ENCODE measurements around the gene NELFE.

The NELFE gene

DNA sequence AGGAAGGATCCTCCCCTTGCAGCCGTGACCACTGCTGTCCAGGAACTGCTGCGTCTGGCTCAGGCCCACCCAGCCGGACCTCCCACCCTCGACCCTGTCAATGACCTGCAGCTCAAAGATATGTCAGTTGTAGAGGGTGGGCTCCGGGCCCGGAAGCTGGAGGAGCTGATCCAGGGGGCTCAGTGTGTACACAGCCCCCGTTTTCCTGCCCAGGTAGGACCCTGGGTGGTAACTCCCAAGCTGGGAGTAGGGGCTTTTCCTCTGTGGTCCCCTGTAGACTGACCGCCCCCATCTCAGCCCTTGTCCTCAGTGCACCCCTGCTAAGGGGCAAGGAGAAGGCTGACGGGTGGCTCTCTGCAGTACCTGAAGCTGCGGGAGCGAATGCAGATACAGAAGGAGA lies 9.6 kb upstream of the NELFE start:
- no peaks in the 10 kb centered on the region for H3K9me3 Mint-ChIP-seq
- no peak overlapping the region for H3K4me3 Mint-ChIP-seq
- H3K36me3 Mint-ChIP-seq (ENCODE audit: low read depth) = peaks cover 33% of the 10 kb centered on the region
- ATAC-seq = no peak
- H3K27me3 Mint-ChIP-seq = peaks cover 4% of the 10 kb centered on the region
- H3K27ac Mint-ChIP-seq = no peak overlapping the region
- no peak for DNase-seq
- H3K4me1 Mint-ChIP-seq = peaks cover 33% of the 10 kb centered on the region

GRCh38 chr6:31967926-31968320 lies 9.2 kb upstream of the NELFE start:
- Mint-ChIP-seq H3K4me1 (peaks cover 29% of the 10 kb centered on the region), H3K4me3 (no peak overlapping the region), H3K27me3 (peaks cover 4% of the 10 kb centered on the region), H3K9me3 (no peaks in the 10 kb centered on the region), H3K27ac (no peak overlapping the region), H3K36me3 (ENCODE audit: low read depth) (peaks cover 36% of the 10 kb centered on the region)
- DNase-seq (no peak), ATAC-seq (no peak)

DNA sequence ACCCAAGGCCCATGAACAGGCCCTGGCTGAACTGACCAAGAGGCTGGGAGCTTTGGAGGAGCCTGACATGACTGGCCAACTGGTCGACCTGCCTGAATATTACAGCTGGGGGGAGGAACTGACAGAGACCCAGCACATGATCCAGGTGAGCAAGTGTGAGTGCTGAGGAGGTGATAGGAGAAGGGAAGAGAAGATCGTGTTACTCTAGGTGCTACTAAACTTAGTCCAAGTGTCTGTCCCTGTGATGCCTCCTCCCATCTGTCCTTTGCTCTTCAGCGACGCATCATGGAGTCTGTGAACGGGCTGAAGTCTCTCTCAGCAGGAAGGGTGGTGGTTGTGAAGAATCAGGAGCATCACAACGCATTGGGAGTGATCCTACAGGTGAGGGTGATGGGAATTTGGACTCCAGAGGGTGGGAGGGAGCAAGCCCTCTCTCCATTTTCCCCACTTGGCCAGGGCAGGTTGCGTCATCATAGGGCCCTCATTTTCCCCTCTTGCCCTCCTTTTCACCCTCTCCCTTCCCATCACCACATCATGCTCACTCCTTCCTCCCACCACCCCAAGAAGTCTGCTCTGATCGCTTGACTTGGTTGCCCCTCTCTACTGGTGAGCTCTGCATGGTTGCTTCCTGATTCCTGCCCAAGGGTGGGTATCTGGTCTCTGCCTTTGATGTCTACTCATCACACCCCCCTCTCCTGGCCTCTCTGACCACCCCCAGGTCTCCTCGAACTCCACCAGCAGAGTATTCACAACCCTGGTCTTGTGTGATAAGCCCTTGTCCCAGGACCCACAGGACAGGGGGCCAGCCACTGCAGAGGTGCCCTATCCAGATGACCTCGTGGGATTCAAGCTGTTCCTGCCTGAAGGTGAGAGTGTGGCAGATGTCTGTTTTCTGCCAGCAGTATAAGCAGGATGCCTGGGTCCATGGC lies 8.5 kb upstream of the NELFE start:
- peaks cover 24% of the 10 kb centered on the region for H3K4me1 Mint-ChIP-seq
- no peak overlapping the region for H3K27ac Mint-ChIP-seq
- ATAC-seq (no peak), DNase-seq (no peak)
- no peaks in the 10 kb centered on the region for H3K9me3 Mint-ChIP-seq
- no peak overlapping the region for H3K4me3 Mint-ChIP-seq
- peaks cover 4% of the 10 kb centered on the region for H3K27me3 Mint-ChIP-seq
- H3K36me3 Mint-ChIP-seq (ENCODE audit: low read depth) = peaks cover 40% of the 10 kb centered on the region

GRCh38 chr6:31966506-31966905 lies 7.7 kb upstream of the NELFE start:
- Mint-ChIP-seq H3K9me3 (no peaks in the 10 kb centered on the region), H3K27ac (no peak overlapping the region), H3K4me1 (peaks cover 21% of the 10 kb centered on the region), H3K27me3 (no peaks in the 10 kb centered on the region), H3K4me3 (no peak overlapping the region), H3K36me3 (ENCODE audit: low read depth) (peaks cover 44% of the 10 kb centered on the region)
- ATAC-seq (no peak), DNase-seq (no peak)

DNA sequence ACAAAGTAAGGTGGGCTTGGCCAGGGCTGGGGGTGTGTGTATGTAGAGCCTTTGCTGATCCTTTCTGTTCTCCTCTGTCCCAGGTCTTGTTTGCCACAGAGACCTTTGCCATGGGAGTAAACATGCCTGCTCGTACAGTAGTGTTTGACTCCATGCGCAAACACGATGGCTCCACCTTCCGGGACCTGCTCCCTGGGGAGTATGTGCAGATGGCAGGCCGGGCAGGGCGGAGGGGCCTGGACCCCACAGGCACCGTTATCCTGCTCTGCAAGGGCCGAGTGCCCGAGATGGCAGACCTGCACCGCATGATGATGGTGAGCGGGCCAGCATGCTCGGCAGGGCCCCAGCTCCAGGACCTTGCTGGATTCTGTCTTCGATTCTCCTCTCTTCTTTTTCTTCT lies 6.9 kb upstream of the NELFE start:
- no peaks in the 10 kb centered on the region for H3K9me3 Mint-ChIP-seq
- ATAC-seq (no peak), DNase-seq (no peak)
- no peak overlapping the region for H3K27ac Mint-ChIP-seq
- H3K4me3 Mint-ChIP-seq = no peak overlapping the region
- H3K36me3 Mint-ChIP-seq (ENCODE audit: low read depth) = peaks cover 50% of the 10 kb centered on the region
- no peaks in the 10 kb centered on the region for H3K27me3 Mint-ChIP-seq
- peaks cover 19% of the 10 kb centered on the region for H3K4me1 Mint-ChIP-seq

DNA sequence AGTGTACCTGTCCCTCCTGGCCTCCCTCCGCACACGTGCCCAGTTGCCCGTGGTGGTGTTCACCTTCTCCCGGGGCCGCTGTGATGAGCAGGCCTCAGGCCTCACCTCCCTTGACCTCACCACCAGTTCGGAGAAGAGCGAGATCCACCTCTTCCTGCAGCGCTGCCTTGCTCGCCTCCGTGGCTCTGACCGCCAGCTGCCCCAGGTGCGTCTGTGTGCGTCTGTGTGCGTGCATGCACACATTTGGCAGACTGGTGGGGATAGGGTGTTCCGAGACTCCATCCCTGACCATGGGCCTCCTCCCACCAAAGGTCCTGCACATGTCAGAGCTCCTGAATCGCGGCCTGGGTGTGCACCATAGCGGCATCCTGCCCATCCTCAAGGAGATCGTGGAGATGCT lies 5.2 kb upstream of the NELFE start:
- no peak overlapping the region for H3K27ac Mint-ChIP-seq
- H3K36me3 Mint-ChIP-seq (ENCODE audit: low read depth) = peaks cover 42% of the 10 kb centered on the region

DNA sequence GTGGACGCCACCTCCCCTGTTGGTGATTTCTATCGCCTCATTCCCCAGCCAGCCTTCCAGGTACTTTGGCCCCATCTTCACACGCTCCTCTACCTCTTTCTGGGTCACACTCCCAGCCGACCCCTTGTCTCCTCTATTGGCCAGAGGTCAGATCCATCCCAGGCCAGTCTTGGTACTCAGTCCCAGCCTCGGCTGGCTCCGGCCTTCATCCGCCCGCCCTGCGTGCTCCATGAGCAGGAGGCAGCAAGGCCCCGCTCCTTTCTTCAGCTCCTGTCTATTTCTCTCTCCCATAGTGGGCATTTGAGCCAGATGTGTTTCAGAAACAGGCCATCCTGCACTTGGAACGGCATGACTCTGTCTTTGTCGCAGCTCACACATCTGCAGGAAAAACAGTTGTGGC lies 2.8 kb upstream of the NELFE start:
- ATAC-seq (no peak), DNase-seq (no peak)
- Mint-ChIP-seq H3K27me3 (no peaks in the 10 kb centered on the region), H3K4me1 (peaks cover 34% of the 10 kb centered on the region), H3K4me3 (no peak overlapping the region), H3K27ac (no peak overlapping the region), H3K9me3 (no peaks in the 10 kb centered on the region), H3K36me3 (ENCODE audit: low read depth) (peaks cover 40% of the 10 kb centered on the region)

More for the DNA sequence above, 5.2 kb upstream of the NELFE start:
- Mint-ChIP-seq H3K9me3 (no peaks in the 10 kb centered on the region), H3K4me1 (peaks cover 21% of the 10 kb centered on the region), H3K4me3 (no peak overlapping the region), H3K27me3 (no peaks in the 10 kb centered on the region)
- ATAC-seq = no peak
- no peak for DNase-seq

DNA sequence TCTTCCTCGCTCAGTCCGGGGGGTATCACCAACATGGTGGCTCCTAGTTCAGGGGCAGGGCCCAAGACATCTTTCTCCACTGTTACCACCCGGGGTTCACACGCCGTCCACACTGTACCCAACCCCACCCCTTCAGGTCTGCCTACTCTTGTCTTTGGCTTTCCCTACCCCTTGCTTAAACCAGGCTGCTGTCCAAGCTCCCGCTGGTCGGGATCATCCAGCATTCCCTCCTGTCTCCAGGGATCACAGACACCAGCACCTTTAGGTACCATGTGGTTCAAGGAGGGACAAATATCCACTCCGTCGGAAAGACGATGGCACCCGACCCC lies 395 bp downstream of the NELFE start:
- Mint-ChIP-seq H3K9me3 (no peaks in the 10 kb centered on the region), H3K27ac (peak overlapping the region; percentile 93), H3K27me3 (no peaks in the 10 kb centered on the region), H3K36me3 (ENCODE audit: low read depth) (peaks cover 53% of the 10 kb centered on the region), H3K4me1 (peaks cover 34% of the 10 kb centered on the region), H3K4me3 (peak overlapping the region; percentile 98)
- no peak for DNase-seq
- no peak for ATAC-seq

DNA sequence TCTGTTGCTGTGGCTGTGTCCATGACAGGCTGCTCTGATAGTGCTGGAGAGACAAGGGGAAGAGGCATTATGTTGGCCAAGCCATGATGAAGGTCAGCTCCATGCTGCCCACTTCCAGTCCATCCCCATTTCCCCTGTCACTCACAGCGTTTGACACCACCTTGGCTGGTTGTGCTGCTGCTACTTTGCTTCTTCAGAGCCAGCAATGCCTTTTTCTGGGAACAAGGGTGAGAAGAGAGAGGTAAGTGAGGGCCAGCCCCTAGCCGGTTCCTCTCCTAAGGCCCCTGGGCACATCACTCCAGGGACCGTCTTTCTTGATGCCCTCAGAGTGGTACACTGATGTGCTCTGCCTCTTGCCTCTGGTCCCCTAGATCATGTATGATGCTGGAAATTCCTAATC lies 2.0 kb downstream of the NELFE start:
- Mint-ChIP-seq H3K4me1 (peaks cover 32% of the 10 kb centered on the region), H3K4me3 (peak overlapping the region; percentile 98)

DNA sequence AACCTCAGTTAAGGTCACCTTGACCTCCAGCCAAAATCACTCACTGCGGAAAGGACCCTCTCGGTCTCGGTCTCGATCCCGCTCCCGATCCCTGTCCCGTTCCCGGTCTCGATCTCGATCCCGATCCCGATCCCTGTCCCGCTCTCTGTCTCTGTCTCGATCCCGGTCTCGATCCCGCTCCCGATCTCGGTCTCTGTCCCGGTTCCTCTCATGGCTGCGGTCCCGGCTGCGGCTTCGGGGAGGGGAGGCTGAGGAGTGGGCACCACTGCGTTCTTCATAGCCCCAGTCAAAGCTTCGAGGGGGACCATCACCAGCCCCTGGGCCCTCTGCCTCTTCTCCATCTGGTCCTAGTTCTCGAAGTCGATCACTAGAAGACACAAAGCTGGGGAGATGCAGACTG lies 4.3 kb downstream of the NELFE start:
- Mint-ChIP-seq H3K27ac (no peak overlapping the region), H3K9me3 (no peaks in the 10 kb centered on the region), H3K27me3 (no peaks in the 10 kb centered on the region), H3K36me3 (ENCODE audit: low read depth) (peaks cover 32% of the 10 kb centered on the region), H3K4me3 (no peak overlapping the region), H3K4me1 (peaks cover 19% of the 10 kb centered on the region)
- ATAC-seq = no peak
- no peak for DNase-seq

More for the DNA sequence above, 2.0 kb downstream of the NELFE start:
- Mint-ChIP-seq H3K27ac (no peak overlapping the region), H3K27me3 (no peaks in the 10 kb centered on the region), H3K36me3 (ENCODE audit: low read depth) (peaks cover 43% of the 10 kb centered on the region), H3K9me3 (no peaks in the 10 kb centered on the region)
- DNase-seq = no peak
- ATAC-seq = no peak

- H3K27me3 Mint-ChIP-seq = no peaks in the 10 kb centered on the region
- DNase-seq (no peak), ATAC-seq (no peak)
- H3K4me3 Mint-ChIP-seq = no peak overlapping the region
- peaks cover 30% of the 10 kb centered on the region for H3K36me3 Mint-ChIP-seq (ENCODE audit: low read depth)
- H3K27ac Mint-ChIP-seq = no peak overlapping the region
- no peaks in the 10 kb centered on the region for H3K9me3 Mint-ChIP-seq
- peaks cover 7% of the 10 kb centered on the region for H3K4me1 Mint-ChIP-seq
Observed at GRCh38 chr6:31952890-31953289, 5.9 kb downstream of the NELFE start.

DNA sequence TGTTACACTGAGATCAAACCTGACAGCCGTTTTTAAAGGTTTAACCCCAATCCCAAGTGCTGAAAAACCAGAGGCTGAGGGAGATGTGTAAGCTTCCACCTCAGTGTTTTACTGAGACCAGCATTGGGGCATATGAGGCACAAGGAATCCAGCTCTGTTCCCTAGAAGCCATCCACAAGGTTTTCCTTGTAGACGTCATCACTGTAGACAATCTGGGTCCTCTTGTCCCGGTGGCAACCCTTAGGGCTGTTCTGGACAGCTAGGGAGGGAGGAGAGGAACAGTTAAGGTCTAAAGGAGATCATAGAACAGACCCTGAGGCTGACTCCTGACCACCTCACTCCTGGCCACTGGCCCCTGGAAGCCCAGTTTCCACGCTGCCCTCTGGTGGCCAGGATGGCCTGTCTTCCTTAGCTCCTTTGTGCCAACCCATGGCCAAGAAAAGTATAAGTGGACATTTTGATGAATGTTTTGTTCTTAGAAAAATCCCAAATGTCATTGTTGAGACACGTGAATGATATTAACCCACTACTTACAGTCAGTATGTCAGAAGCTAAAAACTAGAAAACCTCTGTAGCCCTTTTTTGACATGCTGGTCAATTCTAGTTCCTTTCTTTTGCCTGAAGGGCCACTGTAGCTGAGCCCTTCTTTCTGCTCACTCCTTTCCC lies 6.5 kb downstream of the NELFE start:
- H3K4me1 Mint-ChIP-seq = peaks cover 1% of the 10 kb centered on the region
- H3K9me3 Mint-ChIP-seq = no peaks in the 10 kb centered on the region
- H3K27ac Mint-ChIP-seq = no peak overlapping the region
- DNase-seq = peak; percentile 56
- ATAC-seq = peak; percentile 42
- no peak overlapping the region for H3K4me3 Mint-ChIP-seq
- peaks cover 30% of the 10 kb centered on the region for H3K36me3 Mint-ChIP-seq (ENCODE audit: low read depth)
- H3K27me3 Mint-ChIP-seq = no peaks in the 10 kb centered on the region

GRCh38 chr6:31949926-31950548 lies 8.7 kb downstream of the NELFE start:
- H3K27ac Mint-ChIP-seq = no peak overlapping the region
- DNase-seq = no peak

DNA sequence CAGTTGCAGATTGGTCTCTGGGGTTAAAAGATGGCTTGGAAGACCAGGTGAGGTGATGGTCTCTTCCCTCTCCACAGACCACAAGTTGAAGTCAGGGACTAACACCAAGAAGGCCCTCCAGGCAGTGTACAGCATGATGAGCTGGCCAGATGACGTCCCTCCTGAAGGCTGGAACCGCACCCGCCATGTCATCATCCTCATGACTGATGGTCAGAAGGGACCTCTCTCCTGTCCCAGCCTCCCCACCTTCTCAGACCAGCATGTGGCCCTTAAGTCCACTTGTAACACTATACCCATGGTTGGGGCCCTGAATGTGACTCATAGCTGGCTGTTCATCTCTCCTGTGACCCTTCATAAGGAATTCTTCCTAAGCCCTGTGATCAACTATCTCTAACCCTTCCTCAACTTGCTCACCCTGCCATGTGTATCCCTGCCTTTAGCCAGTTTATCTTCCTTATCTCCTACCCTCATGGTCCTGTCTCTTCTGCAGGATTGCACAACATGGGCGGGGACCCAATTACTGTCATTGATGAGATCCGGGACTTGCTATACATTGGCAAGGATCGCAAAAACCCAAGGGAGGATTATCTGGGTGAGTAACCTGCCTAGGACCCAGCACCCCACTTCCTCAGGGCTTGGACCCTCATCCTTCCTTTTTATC lies 9.9 kb downstream of the NELFE start:
- peaks cover 11% of the 10 kb centered on the region for H3K36me3 Mint-ChIP-seq (ENCODE audit: low read depth)
- H3K4me3 Mint-ChIP-seq = no peak overlapping the region
- peaks cover 2% of the 10 kb centered on the region for H3K27me3 Mint-ChIP-seq
- H3K4me1 Mint-ChIP-seq = peaks cover 7% of the 10 kb centered on the region
- no peak for DNase-seq
- no peaks in the 10 kb centered on the region for H3K9me3 Mint-ChIP-seq
- no peak overlapping the region for H3K27ac Mint-ChIP-seq
- ATAC-seq = no peak

More at GRCh38 chr6:31949926-31950548, 8.7 kb downstream of the NELFE start:
- Mint-ChIP-seq H3K36me3 (ENCODE audit: low read depth) (peaks cover 20% of the 10 kb centered on the region), H3K9me3 (no peaks in the 10 kb centered on the region), H3K4me3 (no peak overlapping the region), H3K4me1 (peaks cover 7% of the 10 kb centered on the region), H3K27me3 (peaks cover 2% of the 10 kb centered on the region)
- ATAC-seq = no peak

Data from activated naive CD8-positive, alpha-beta T cell treated with anti-CD3 and anti-CD28 coated beads, Interleukin-2, amount 50 U/mL, for 24 hours (primary cell).